K562 (cell line): ENCODE results near the gene RTN4. TPM values are rescaled to one million over a fixed set of nuclear protein-coding genes. Genes with fewer than 3 reads are reported as not detected.
A peak's percentile ranks its signal among the peaks of the same experiment; 100 is the strongest.

ENCODE experiments used
- CBX8 ChIP-seq: fragments of 200-600 bp; sonication (generic); IDR thresholded peaks from 2 replicates; pipeline ENCODE4 v1.6.1; 2012; ENCODE audit warnings: borderline replicate concordance, mixed run types, low read depth, mild to moderate bottlenecking, moderate library complexity, mixed read lengths, low read length, control low read depth, inconsistent platforms; ENCODE audit not compliant: poor library complexity, severe bottlenecking; ENCODE audit errors: extremely low read depth
- FIP1L1 ChIP-seq: fragments of 200-400 bp; formaldehyde crosslinking; IDR thresholded peaks from 2 replicates; pipeline ENCODE4 v1.6.1; 2018; ENCODE audit warnings: mild to moderate bottlenecking, low read depth, low read length; ENCODE audit not compliant: poor library complexity, severe bottlenecking
- GABPA ChIP-seq: fragments of 200-800 bp; sonication (Bioruptor generic); conservative IDR thresholded peaks from 2 replicates; pipeline ENCODE4 v1.6.1; 2016; ENCODE audit warnings: low read depth, missing genetic modification characterization, missing compliant biosample characterization
- KDM1A ChIP-seq, 2 experiments: fragments of 450-650 bp; IDR thresholded peaks; 2 replicates each; pipeline ENCODE4 v1.6.1; 2016; ENCODE audit warnings: mild to moderate bottlenecking in 2 of 2
- KDM5B ChIP-seq: fragments of 200-600 bp; sonication (generic); IDR thresholded peaks from 2 replicates; pipeline ENCODE4 v1.6.1; 2012; ENCODE audit warnings: low read depth, mild to moderate bottlenecking, moderate library complexity, low read length, control low read depth, inconsistent platforms; ENCODE audit not compliant: insufficient replicate concordance
- LARP7 ChIP-seq: fragments of 450-650 bp; IDR thresholded peaks from 2 replicates; pipeline ENCODE4 v1.6.1; 2016
- LCOR ChIP-seq: sonication (generic); formaldehyde crosslinking; IDR thresholded peaks from 2 replicates; pipeline ENCODE4 v1.8.0; 2022; ENCODE audit warnings: mild to moderate bottlenecking, missing genetic modification reagents
- RBBP5 ChIP-seq: fragments of 200-600 bp; sonication (generic); IDR thresholded peaks from 2 replicates; pipeline ENCODE4 v1.6.1; 2012; ENCODE audit warnings: borderline replicate concordance, mild to moderate bottlenecking, low read length, control low read depth, inconsistent platforms; ENCODE audit not compliant: insufficient read depth, poor library complexity, severe bottlenecking
- RBM25 ChIP-seq: fragments of 200-400 bp; formaldehyde crosslinking; IDR thresholded peaks from 2 replicates; pipeline ENCODE4 v1.6.1; 2018; ENCODE audit warnings: low read length, low read depth, moderate library complexity; ENCODE audit not compliant: severe bottlenecking
- SMAD4 ChIP-seq: fragments of 250-450 bp; sonication (Bioruptor Pico); conservative IDR thresholded peaks from 2 replicates; pipeline ENCODE4 v1.8.0; 2021; ENCODE audit warnings: inconsistent platforms, mild to moderate bottlenecking, moderate library complexity
- SNRNP70 ChIP-seq: fragments of 200-400 bp; formaldehyde crosslinking; optimal IDR thresholded peaks from 2 replicates; pipeline ENCODE3; 2017; ENCODE audit warnings: low read depth, low read length
- TEAD4 ChIP-seq, 2 experiments: sonication (generic) in 1 of 2; formaldehyde crosslinking in 1 of 2; IDR thresholded peaks; 2 replicates each; pipeline versions ENCODE4 v1.6.1 to v1.8.0; 2012 to 2022; ENCODE audit warnings: borderline replicate concordance in 1 of 2, inconsistent platforms in 1 of 2, low read length in 1 of 2, mild to moderate bottlenecking in 1 of 2, missing genetic modification reagents in 1 of 2
- XRCC5 ChIP-seq: fragments of 200-400 bp; formaldehyde crosslinking; IDR thresholded peaks from 2 replicates; pipeline ENCODE4 v1.6.1; 2017; ENCODE audit warnings: low read depth, mild to moderate bottlenecking, low read length
- ZBTB7A ChIP-seq: IDR thresholded peaks from 2 replicates; pipeline ENCODE4 v1.6.1; 2011; ENCODE audit warnings: low read depth, mild to moderate bottlenecking, low read length, moderate library complexity, borderline replicate concordance; ENCODE audit not compliant: control insufficient read depth
- ZNF717 ChIP-seq: fragments of 250-450 bp; sonication (Bioruptor Pico); IDR thresholded peaks from 2 replicates; pipeline ENCODE4 v1.5.0; 2021
- polyA plus RNA-seq, 8 experiments: library from polyadenylated mRNA; depleted of rRNA in 4 of 8; stranded (reverse) in 5 of 8; unstranded in 3 of 8; fragments of >200 nt; fragmentation: Nextera tagmentation in 2 of 8; fragmentation: Illumina TruSeq in 1 of 8; extraction: Ambion mirVana in 2 of 8; extraction: Trizol in 1 of 8; gene quantifications; 2 replicates each; pipeline versions ENCODE4 v1.2.1 to v1.2.3, GENCODE V29; 2011 to 2014; ENCODE audit warnings: inconsistent platforms in 1 of 8, missing spikeins in 1 of 8
- total RNA-seq, 7 experiments: library from RNA; depleted of rRNA in 6 of 7; stranded (reverse); fragments of >200 nt in 6 of 7; fragmentation: Illumina TruSeq in 2 of 7; extraction: Trizol in 2 of 7; gene quantifications; 2 replicates each; pipeline versions ENCODE4 v1.2.1 to v1.2.3, GENCODE V29; 2011 to 2021; ENCODE audit warnings: low replicate concordance in 1 of 7
- TF ChIP-seq, protein P1 (sequence below), 3 experiments: fragments of 200-800 bp in 1 of 3; sonication (Bioruptor generic) in 1 of 3; sonication (generic) in 1 of 3; formaldehyde crosslinking in 1 of 3; IDR thresholded peaks; 2 replicates each; pipeline versions ENCODE4 v1.6.1 to v1.8.0; 2016 to 2022; ENCODE audit warnings: mild to moderate bottlenecking in 2 of 3, missing compliant biosample characterization in 2 of 3, missing genetic modification characterization in 2 of 3, missing genetic modification reagents in 1 of 3
- TF ChIP-seq, protein P2 (sequence below): sonication (generic); formaldehyde crosslinking; IDR thresholded peaks from 2 replicates; pipeline ENCODE4 v1.8.0; 2022; ENCODE audit warnings: mild to moderate bottlenecking, missing genetic modification reagents, borderline replicate concordance

Gene RTN4
- total and polyA plus RNA-seq, 9 of the 15 experiments (the other 6 are each of a cell fraction or from before 2014, with no cell fraction given), result 73.0 to 248 (median 116) TPM

DNA sequence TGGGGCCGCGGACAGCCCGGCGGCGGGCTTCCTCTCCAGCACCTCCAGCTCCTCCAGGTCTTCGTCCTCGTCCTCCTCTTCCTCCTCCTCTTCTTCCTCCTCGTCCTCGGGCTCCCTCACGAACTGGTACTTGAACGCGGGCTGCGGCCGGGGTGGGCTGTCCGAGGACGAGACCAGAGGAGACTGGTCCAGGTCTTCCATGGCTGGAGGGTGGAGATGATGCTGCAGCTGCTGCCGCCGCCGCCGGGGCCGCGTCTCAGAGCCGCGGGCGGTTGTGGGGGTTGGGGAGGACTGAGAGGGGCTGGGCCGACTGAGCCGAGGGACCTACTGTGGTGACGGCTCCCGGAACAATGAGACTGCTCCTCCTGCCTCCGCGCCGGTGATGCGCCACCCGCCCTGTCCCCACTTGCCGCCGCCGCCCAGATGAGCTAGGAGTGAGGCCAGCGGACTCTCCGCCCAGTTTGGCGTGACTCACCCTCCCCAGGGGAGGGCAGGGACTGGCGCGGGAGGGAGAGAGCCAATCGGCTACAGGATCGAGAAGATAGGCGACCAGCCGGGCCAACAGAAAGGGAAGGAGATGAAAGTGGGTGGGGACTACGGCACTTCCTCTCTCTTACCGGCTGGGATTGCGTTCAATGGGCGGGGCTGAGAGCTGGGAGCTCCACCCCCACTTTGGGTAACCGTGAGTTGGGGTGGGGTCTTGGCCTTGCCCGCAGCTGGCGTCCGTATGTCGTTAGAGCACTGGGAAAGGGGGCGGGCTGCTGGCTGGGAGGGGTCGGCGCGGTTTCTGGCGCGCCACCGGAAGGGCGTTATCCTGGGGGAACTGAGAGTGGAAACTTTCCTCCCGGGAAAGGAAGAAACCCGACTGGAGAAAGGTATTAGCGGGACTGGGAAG, at the start of gene RTN4 (continued):
- TF ChIP-seq KDM1A (IDR thresholded peaks at IDR 0.05) (peak; percentile 45 to 62; a peak in 3 of 4 replicates), TEAD4 (IDR thresholded peaks at IDR 0.05; ENCODE audit: low read length) (peak; percentile 44; the same call in 1 of the 2 replicates), TEAD4 (CRISPR knock-in tag; IDR thresholded peaks at IDR 0.05; ENCODE audit: borderline replicate concordance) (no peak), LCOR (peak; percentile 87; the same call in 1 of the 2 replicates), RBBP5 (peak; percentile 46), CBX8 (no peak), LARP7 (no peak), ZNF717 (CRISPR knock-in tag) (no peak), FIP1L1 (peak; percentile 68), XRCC5 (peak; percentile 75; the same call in 1 of the 2 replicates), SNRNP70 (no peak), KDM5B (peak; percentile 83), ZBTB7A (peak; percentile 99), GABPA (tag) (peak; percentile 83), SMAD4 (peak; percentile 87), RBM25 (peak; percentile 63)
- TF ChIP-seq, protein P1, sequence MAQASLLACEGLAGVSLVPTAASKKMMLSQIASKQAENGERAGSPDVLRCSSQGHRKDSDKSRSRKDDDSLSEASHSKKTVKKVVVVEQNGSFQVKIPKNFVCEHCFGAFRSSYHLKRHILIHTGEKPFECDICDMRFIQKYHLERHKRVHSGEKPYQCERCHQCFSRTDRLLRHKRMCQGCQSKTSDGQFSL (CRISPR knock-in tag; IDR thresholded peaks at IDR 0.05), result 0 out of 2 replicates have a peak, but pooled peaks have one; percentile 58
- TF ChIP-seq, protein P1 (tag; IDR thresholded peaks at IDR 0.05), result 0 out of 4 replicates have a peak, but pooled peaks of 1 of the 2 experiments have one; percentile 21
- TF ChIP-seq, protein P2, sequence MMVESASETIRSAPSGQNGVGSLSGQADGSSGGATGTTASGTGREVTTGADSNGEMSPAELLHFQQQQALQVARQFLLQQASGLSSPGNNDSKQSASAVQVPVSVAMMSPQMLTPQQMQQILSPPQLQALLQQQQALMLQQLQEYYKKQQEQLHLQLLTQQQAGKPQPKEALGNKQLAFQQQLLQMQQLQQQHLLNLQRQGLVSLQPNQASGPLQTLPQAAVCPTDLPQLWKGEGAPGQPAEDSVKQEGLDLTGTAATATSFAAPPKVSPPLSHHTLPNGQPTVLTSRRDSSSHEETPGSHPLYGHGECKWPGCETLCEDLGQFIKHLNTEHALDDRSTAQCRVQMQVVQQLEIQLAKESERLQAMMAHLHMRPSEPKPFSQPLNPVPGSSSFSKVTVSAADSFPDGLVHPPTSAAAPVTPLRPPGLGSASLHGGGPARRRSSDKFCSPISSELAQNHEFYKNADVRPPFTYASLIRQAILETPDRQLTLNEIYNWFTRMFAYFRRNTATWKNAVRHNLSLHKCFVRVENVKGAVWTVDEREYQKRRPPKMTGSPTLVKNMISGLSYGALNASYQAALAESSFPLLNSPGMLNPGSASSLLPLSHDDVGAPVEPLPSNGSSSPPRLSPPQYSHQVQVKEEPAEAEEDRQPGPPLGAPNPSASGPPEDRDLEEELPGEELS (CRISPR knock-in tag), result no peak
